Measurements from ENCODE around the gene SMYD5.

Gene SMYD5

DNA sequence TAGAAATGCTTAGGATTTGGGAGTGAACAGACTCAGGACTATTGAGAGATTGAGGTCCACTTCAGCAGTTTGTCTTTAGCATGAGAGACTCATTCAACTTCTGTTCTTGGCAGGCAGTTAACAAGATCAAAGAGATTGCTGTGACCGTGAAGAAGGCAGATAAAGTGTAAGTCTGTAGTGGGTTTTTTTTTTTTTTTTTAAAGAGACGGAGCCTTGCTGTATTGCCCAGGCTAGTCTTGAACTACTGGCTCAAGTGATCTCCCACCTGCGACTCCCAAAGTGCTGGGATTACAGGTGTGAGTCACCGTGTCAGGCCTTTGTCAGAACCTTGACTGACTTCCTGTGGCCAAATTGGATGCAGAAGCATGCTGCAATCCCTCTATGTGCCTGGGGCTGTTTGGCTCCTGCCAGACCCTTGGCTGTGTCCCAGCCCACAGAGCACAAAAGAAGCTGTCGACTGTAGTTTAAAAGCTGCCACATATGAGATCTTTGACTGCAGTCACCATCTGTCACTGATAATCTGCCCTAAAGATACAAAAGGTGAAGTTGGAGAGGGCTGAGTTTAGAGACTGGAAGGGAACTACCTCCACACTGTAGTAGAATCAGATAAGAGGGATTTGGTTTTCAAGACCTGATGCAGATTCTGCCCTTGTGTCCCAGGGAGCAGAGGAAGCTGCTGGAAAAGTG is 30.0 kb downstream of the SMYD5 start:
- FAIRE-seq: no peak

DNA sequence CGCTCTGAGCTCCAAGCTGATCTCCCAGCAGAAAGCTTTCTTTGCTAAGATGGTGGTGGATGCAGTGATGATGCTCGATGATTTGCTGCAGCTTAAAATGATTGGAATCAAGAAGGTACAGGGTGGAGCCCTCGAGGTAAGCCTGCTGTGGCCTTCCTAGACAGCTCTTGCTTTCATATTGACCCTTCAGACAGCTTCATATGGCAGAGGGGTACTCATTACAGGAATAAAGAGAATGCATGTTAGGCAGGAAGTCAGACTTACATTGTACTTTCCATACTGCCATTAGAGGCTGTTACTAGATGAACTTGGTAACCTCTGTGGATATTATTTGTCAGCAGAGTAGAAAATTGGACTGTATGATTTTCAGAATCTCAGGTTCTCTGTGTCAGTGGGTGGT is 30.5 kb downstream of the SMYD5 start:
- FAIRE-seq: no peak

DNA sequence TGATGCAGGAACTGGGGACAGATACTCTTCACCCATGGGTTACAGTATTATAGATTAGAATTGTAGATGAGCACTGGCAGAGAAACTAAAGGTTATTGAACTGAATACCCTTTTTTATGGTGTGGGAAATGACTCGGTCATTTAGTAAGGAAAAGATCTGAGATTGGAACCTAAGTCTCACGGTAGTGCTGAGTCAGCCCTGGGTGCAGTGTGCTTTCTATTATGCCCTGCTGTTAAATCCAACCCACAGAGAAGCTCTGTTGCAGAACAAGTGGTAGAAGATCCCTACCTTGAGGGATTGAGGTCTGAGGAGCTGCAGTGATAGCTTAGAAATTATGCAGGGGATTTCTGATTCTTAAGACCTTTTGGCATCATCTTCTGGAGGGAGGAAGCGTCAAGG is 32.8 kb downstream of the SMYD5 start:
- FAIRE-seq: no peak

DNA sequence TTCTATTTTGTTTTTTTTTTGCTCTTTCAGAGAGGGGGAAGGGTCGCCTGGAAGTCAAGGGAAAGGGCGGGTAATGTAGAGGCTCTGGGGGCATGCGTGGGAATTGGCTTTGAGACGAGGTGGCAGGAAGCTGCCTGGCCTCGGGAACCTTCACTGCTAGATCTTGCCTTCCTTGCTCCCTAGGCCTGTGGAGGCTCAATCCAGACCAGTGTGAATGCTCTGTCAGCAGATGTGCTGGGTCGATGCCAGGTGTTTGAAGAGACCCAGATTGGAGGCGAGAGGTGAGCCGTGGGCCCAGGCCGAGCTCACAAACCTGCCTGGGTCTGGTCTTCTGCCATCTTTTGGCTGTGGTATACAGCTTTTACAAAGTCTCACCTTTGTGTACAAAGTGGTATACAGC is 35.6 kb downstream of the SMYD5 start:
- no peak for FAIRE-seq

DNA sequence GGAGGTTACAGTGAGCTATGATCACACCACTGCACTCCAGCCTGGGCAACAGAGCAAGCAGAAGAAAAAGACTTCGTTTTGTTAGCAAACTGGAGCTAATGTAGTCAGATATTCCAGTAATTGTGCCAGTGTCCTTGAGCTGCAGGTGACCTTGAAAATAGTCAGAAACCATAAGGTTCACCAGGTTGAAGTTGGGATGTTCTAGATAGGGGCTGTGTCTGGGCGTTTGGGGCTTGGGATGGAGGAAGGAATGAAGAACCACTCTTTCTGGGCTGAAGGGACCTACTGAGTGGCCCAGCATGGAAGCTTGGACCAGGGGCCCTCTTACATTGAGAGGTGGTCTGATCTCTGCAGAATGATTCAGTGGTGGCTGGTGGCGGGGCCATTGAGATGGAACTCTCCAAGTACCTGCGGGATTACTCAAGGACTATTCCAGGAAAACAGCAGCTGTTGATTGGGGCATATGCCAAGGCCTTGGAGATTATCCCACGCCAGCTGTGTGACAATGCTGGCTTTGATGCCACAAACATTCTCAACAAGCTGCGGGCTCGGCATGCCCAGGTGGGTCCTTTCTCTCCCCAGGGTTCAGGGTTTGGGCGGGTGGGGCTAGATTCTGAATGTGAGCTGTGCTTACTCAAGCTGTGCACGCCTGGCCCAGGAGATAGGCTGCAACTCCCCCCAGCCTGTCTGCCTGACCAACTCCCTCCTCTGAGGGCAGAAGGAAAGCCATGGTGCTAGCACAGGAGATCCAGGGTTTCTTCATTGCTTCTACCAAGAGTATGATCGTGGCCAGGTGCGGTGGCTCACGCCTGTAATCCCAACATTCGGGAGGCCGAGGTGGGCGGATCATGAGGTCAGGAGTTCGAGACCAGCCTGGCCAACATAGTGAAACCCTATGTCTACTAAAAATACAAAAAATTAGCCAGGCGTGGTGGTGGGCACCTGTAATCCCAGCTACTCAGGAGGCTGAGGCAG is 37.1 kb downstream of the SMYD5 start:
- no peak for FAIRE-seq

DNA sequence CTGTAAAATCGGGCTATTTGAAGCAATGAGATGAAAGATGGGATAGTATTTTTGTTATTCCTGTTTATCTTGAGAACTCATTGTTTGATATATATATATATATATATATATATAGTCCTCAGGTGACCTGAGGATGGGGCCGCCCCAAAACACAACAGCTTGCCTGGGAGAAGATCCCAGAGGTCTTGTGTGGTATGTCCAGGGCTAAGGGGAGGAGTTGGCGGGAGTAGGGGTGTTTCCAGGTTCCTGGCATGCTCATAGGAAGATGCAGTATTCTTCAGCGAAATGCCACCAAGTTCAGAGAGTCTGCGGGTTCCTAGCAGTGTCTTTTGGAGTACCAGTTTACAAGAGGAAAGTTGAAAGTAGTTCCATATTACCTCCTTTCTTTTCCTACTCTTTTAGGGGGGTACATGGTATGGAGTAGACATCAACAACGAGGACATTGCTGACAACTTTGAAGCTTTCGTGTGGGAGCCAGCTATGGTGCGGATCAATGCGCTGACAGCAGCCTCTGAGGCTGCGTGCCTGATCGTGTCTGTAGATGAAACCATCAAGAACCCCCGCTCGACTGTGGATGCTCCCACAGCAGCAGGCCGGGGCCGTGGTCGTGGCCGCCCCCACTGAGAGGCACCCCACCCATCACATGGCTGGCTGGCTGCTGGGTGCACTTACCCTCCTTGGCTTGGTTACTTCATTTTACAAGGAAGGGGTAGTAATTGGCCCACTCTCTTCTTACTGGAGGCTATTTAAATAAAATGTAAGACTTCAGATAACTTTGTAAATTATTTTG is 38.4 kb downstream of the SMYD5 start:
- FAIRE-seq: no peak

DNA sequence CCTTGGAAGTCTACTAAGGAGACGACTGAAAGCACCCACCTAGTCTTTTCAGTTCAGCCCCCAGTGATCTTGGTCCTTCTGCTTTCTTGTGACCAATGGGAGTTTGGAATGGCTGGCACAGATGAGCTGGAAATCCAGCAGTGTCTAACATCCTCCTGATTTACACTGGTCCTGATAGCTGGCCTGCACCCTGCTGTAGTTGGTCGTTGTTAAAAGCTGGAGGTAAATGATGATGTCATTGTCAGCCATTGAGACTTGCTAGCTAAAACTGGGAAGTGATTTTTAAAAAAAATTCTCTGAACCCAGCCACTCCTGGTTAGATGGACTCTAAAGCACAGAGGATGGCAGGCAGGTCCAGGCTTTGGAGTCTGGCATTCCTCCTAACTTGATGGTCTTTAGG is 39.4 kb downstream of the SMYD5 start:
- FAIRE-seq: no peak

DNA sequence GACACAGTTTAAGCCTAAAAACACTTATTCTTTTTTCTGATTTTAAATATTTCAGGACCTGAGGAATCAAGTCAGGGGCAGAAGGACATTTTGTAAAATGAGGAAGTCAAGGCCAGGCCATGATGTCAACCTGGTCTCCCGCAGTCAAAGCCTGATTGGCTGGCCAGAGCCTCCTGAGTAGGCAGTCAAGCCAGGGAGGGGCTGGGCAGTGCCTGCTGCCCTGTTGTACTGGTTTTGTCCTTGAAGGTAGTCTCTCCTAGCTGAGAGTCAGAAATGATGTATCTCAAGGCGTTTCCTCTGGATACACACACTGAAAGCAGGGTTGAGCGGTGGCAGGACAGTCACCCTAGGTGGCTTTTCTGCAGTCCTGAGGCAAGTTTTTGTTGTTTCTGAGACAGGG is 39.9 kb downstream of the SMYD5 start:
- no peak for FAIRE-seq

DNA sequence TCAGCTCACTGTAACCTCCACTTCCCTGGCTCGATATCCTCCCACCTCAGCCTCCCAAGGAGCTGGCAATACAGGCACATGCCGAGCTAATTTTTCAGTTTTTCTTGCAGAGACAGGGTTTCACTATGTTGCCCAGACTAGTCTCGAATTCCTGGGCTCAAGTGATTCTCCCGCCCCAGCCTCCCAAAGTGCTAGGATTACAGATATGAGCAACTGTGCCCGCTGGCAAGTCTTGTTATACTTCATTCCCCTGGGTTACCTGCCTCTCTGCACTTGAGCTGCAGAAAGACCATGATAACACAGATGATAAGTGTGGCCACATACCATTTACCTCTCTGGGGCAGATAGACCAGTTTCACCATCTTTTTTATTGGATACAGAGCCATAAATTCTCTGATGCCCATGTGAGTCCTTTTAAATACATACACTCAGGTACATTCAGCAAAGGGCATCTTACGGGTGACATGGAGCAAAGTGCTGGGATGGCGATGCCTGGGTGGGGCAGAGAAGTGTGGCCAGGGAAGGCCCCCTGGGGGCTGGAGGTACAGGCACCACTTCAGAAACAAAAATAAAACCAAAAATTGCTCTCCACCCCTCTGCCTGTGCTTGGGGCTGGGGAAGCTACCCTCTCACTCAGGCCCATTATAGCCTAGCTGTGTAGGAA is 40.4 kb downstream of the SMYD5 start:
- no peak for FAIRE-seq

DNA sequence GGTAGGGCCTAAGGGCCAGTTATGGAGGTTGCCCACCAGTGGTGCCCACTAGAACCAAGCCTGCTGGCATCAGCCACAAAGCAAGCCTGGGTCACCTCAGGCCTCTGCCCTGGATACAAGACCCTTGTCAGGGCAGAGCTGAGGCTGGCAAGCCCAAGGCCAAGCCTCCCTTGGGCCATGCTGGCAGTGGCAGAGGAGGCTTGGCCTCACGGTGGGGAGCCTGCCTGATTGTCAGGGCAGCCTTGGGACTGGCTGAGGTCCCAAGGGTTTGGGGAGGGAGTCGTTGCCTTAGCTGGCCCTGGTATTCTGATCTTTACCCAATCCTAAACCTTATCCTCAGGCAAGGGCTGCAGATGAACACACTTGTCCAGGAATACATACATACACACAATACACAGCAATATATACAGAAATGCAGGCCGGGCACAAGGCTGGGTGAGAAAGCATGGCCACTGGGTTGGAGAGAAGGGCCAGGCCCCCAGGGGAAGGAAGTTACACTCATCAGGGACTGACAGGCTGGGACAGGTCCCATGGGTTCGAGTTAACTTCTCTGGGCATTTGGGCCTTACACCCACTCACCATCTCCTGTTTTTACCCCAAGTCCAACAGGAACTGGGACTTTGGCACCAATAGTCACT is 41.1 kb downstream of the SMYD5 start:
- no peak for FAIRE-seq

DNA sequence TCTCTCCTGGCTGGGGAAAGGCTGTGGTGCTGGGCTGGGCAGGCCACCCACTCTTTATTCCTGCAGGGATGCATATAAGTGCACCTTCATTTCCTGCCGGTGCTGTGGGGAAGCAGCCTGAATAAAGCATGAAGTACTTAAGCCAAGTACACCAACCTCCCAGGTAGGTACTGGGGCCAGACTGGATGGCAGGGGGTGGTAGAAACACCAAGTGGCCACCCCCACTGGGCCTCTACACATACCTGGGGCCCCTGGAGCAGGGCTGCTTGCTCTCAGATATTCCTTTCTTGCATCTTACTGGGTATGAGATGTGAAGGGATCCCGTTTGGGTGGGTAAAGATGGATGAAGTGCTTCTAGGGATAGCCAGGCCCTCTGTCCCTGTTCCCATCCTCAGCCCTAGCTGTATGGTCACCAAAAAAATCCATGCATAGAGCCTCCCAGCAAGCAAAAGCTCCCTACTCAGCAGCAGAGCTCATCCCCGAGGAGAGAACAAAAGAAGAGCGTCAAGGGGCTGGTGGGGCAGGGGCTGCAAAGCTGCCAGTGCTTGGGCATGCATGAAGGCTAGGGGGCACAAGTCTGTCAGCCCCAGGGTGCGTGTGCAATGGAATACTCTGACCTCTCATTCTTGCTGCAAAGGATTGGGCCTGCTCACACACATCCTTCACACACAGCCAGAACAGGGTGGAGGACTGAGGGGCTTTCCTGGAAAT is 42.0 kb downstream of the SMYD5 start:
- no peak for FAIRE-seq

DNA sequence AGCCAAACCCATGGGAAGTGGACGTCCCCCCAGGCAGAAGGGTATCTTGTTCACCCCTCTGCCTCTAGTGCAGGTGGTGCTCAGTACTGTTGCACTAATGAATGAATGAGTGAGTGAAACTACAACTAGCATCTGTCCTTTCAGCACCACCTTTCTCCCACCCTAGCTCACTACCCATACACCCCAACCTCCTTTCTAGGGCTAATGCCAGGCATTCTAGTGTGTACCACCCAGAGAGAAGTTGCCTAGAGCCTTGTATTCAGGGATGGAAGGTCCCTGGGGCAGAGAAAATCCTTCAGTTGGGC is 42.5 kb downstream of the SMYD5 start:
- no peak for FAIRE-seq

DNA sequence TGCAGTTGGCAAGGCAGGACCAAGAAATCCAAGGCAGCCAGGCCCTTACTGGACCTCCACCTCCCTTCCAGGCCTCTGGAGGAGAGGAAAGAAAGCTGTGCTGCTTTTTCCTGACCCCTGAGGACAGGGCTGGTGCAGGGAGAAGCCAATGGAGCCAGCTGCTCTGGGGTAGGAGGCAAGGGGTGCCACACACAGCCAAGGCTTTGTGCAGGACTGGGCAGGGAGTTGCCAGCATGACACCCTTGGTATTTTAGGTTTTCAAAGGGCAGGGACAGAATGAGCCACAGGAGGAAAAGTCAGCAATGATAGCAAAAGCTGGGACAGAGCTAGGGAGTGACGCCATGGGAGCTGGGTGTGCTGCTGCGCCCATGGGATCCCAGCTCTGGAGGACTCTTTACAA is 43.0 kb downstream of the SMYD5 start:
- FAIRE-seq: no peak

DNA sequence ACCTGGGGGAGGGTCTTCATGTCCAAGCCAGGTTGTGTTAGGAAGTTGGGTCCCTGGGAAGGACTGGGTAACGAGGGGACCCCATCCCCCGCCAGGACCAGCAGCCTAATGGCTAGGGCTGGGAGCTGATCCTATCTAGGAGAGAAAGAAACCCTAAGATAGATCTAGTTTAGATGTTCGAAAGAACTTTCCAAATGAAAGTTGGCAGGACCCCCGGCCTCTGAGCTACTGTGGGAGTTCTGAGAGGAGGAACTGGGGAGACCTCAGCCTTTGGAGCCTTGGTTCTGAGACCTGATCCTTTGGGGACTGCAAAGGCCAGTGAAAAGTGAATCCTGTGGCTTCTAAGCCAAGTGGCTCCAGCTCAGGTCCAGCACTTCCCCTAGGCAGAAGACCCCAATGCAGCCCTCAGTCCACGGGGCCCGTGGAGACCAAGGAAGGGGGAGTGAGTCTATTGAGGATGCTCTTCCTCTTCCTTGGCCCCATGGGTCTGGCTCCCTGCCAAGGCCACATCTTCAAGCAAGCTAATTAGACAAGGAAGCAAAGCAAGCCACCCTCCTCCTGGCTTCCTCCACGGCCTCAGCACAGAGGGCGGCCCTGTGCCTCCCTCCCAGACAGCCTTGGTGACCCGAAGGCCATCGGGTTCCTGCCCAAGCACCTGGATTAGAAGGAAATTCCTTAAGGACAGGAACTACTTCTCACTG is 43.5 kb downstream of the SMYD5 start:
- FAIRE-seq: no peak

DNA sequence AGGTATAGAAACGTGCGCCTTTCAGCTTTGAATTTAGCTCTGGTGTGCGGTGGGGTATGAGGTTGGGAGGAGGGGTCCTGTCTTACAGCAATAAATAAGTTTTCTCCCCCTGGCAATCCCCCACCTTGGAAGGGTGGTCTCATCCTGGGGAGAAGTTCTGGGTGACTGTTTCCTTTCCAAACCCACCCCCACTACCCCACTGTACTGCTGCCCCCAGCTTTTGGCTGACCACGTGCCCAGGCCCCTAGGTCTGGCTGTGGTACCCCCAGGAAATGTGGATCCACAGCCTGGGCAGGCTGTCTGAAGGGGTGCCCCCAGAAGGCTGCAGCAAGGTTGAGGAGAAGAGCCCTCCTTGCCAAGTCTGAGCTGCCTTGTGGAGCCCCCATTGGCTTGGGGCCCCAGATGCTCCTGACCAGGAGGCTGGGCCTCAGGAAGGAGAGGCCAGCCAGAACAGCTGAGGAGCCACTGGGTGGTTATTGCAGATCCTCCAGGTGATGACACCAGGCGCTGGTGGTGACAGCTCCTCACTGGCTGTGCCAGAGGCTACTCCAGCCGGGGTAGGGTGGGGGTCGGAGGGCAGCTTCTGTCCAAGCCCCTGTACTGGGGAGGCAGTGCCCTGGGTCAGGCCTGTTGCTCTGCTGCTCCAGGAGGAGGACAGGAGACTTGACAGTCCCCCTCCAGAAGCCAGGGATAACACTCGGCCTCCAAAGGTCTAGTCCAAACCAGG is 44.3 kb downstream of the SMYD5 start:
- no peak for FAIRE-seq

DNA sequence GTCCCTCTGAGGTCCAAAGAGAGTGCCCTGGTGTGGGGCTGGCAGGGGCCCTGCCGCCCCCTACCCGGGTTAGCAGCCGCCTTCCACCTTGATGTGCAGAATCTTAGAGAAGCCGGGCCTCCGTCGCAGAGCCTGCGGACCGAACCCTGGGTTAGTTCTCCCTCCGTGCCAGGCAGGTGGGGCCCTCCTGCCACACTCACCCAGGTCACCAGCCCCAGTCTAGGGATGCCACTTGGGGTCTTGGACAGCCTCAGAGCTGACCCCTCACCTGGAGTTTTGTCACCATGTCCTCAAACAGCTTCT is 44.8 kb downstream of the SMYD5 start:
- FAIRE-seq: no peak

DNA sequence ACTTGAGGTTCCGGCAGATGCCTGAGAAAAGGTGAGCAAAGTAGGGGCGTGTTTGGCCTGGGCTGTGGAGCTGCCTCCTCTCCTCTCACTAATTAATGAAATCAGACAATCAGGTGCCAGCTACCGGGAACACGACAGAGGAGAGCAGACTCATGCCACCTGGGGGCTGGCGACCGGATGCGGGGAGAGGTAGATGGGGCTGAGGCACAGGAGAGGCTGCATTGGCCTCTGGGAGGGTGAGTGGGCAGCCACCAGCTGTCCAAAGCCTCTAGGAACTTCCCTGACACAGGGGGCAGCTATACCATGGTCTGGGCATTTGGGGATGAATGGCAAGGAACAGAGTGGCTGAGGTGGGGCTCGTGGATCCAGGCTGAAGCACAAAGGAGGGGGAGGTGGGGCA is 45.2 kb downstream of the SMYD5 start:
- no peak for FAIRE-seq

DNA sequence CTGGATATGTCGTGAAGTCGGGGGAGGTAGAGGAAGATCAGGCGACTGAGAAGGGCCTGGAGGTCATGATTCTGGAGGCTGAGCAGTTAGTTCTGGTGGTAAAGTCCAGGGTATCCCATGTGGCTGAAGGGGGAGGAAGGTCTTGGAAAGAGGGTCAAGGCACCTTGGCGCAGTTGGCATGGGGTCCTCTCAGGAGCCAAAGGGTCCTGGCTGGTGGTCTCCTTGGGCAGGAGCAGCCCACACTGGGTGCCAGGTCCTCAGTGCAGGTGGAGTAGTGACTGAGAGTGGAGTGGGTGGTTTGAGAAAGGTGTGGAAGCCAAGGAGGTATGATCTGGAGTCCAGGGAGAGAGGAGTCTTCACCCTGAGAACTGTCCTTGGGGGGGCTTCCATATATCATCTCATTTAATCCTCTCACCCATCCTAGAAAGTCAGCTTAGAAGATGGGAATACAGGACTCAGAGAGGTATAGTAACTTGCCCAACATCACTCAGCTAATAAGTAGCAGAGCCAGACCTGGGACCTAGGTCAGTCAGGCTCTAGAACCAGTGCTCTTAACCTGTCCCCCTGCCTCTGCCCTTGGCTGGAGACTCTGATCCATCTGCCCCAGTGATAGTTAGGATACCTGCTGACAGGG is 45.8 kb downstream of the SMYD5 start:
- no peak for FAIRE-seq

DNA sequence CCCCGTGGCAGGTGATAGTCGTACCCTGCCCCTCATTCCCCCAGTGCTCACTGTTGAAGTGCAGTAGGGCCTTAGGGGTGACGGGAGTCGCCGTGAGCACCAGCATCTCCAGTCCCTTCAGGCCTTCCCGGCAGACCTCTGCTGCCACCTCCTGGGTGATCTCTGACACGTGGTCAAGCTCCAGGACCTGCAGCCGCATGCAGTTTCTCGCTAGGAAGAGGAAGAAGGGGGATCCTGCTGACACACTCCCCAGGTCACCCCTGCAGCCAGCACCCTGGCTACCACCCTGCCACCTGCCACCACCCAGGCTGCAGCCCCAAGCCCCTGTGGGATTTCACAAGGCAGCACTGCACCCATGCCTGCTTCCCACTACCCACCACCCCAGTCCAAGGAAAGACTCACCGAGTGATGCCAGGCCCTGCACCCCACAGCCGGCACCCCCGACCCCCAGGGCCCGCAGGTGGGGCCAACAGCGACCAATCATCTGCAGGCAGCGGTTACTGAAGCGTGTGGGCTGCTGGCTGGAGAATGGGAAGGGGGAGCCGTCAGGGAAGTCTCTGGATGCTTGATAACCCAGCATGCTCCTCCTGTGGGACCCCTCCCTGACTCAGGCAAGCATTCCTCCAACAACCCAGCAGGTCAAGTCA is 46.4 kb downstream of the SMYD5 start:
- FAIRE-seq: no peak
